Gastrocnemius medialis (tissue), 4 donors: ENCODE data around the gene GULP1.

Experiments used
- CTCF ChIP-seq, 5 experiments: fragments of 450-650 bp in 3 of 5; fragments of 200-600 bp in 2 of 5; sonication (generic) in 2 of 5; IDR thresholded peaks in 4 of 5; conservative IDR thresholded peaks in 1 of 5; 1 replicate in 4 of 5; 2 replicates in 1 of 5; pipeline ENCODE4 v1.5.1; 2016 to 2019; ENCODE audit warnings: antibody characterized with exemption in 5 of 5, mild to moderate bottlenecking in 3 of 5, moderate library complexity in 3 of 5
- POLR2A ChIP-seq, 2 donors: fragments of 450-650 bp; IDR thresholded peaks; one replicate each; pipeline ENCODE4 v1.6.1; 2017; ENCODE audit warnings: antibody characterized with exemption in 2 of 2, mild to moderate bottlenecking in 2 of 2, moderate library complexity in 2 of 2

DNA sequence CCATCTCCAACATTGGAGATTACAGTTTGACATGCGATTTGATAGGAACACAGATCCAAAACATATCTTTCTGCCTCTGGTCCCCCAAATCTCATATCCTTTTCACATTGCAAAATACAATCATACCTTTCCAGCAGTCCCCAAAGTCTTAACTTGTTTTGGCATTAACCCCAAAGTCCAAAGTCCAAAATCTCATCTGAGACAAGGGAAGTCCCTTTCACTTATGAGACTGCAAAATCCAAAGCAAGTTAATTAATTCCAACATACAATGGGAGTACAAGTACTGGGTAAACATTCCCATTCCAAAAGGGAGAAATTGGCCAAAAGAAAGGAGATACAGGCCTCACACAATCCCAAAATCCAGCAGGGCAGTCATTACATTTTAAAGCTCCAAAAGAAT lies 265.4 kb downstream of the GULP1 start:
- TF ChIP-seq CTCF (IDR thresholded peaks at IDR 0.05 in 4 of 5, conservative IDR thresholded peaks at IDR 0.05 in 1 of 5) (no peak), POLR2A (IDR thresholded peaks at IDR 0.05) (no peak)
